ENCODE results near the gene PCSK1N. TPM values are rescaled to one million over a fixed set of nuclear protein-coding genes. Genes with fewer than 3 reads are reported as not detected.
"Not testable (repeated sequence)": the region's sequence is repeated elsewhere in the genome, so short reads cannot be mapped to it uniquely, and the experiment has no call there.

The PCSK1N gene
- total RNA-seq, 2 donors from 2014 or later: 0.42 to 0.55 TPM

DNA sequence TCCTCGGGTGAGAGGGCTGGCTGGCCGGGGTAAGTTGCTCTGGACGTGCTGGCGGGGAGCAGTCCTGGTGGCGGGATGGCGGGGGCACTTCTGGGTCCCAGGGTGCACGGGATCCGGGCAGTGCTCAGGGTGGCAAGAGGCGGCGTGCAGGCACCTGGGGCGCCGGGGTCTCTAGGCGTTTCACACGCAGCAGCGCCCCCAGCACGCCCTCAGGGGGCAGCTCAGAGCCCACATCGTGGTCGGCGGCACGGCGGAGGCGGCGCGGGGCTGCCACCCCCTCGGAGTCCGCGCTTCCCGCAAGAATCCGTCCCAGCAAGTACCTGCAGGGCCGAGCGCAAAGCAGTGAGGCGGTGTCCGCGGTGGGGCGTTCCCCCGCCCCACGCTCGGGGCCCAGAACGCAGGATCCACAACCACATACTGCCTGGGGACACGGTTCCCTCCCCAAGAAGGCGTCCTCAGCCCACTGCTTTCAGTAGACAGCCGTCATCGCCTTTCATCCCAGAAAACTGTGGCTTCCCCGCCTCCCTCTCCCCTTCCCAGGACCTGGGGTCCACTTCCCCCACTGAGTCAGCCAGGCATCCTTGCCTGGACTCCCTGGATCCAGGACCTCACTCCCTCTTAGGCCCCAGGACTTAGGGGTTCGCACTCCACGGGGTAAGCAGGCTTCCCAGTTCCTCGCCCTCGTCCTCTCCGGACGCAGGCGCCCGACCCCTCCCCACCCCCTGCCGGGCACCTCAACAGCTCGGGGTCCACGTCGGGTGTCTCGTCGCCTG, 4.1 kb downstream of the PCSK1N start:
- Mint-ChIP-seq H3K4me3 (no peak overlapping the region), H3K27me3 (peaks cover 38 to 40% of the 10 kb centered on the region in 2 donors), H3K36me3 (no peaks in the 10 kb centered on the region), H3K9me3 (no peaks in the 10 kb centered on the region), H3K27ac (no peak overlapping the region), H3K4me1 (ENCODE audit: low read depth in 2 of 2) (peaks cover 8 to 14% of the 10 kb centered on the region in 2 donors)
- ATAC-seq (no peak), DNase-seq (ENCODE audit: low spot score) (peak; percentile 53)

DNA sequence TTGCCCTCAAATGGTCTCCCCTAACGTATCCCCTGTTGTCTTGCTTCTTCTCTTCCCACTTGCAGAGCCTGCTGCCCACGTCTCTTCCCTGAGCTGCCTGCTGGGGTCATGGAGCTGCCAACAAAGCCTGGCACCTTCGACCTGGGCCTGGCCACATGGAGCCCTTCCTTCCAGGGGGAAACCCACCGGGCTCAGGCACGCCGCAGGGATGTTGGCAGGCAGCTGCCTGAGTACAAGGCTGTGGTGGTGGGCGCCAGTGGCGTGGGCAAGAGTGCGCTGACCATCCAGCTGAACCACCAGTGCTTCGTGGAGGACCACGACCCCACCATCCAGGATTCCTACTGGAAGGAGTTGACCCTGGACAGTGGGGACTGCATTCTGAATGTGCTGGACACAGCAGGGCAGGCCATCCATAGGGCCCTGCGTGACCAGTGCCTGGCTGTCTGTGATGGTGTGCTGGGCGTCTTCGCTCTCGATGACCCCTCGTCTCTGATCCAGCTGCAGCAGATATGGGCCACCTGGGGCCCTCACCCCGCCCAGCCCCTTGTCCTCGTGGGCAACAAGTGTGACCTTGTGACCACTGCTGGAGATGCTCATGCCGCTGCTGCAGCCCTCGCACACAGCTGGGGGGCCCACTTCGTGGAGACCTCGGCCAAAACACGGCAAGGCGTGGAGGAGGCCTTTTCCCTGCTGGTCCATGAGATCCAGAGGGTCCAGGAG, 6.2 kb downstream of the PCSK1N start:
- Mint-ChIP-seq H3K27me3 (peaks cover 26 to 29% of the 10 kb centered on the region in 2 donors), H3K27ac (no peak overlapping the region), H3K4me3 (no peak overlapping the region), H3K9me3 (no peaks in the 10 kb centered on the region), H3K36me3 (no peaks in the 10 kb centered on the region), H3K4me1 (ENCODE audit: low read depth in 2 of 2) (peaks cover under 1 to 7% of the 10 kb centered on the region in 2 donors)
- ATAC-seq: peak in 1 of 2 donors; percentile 33
- DNase-seq (ENCODE audit: low spot score): peak; percentile 56

GRCh38 chrX:48827654-48827968, 7.8 kb downstream of the PCSK1N start:
- no peaks in the 10 kb centered on the region for H3K9me3 Mint-ChIP-seq
- peak overlapping the region in 1 of 2 donors; percentile 66 for H3K27ac Mint-ChIP-seq
- H3K4me1 Mint-ChIP-seq (ENCODE audit: low read depth in 2 of 2): peaks cover 0 to 7% of the 10 kb centered on the region in 2 donors
- DNase-seq (ENCODE audit: low spot score): no peak
- peak overlapping the region; percentile 15 for H3K4me3 Mint-ChIP-seq
- no peak for ATAC-seq
- H3K27me3 Mint-ChIP-seq: peaks cover 10 to 18% of the 10 kb centered on the region in 2 donors
- no peaks in the 10 kb centered on the region for H3K36me3 Mint-ChIP-seq

DNA sequence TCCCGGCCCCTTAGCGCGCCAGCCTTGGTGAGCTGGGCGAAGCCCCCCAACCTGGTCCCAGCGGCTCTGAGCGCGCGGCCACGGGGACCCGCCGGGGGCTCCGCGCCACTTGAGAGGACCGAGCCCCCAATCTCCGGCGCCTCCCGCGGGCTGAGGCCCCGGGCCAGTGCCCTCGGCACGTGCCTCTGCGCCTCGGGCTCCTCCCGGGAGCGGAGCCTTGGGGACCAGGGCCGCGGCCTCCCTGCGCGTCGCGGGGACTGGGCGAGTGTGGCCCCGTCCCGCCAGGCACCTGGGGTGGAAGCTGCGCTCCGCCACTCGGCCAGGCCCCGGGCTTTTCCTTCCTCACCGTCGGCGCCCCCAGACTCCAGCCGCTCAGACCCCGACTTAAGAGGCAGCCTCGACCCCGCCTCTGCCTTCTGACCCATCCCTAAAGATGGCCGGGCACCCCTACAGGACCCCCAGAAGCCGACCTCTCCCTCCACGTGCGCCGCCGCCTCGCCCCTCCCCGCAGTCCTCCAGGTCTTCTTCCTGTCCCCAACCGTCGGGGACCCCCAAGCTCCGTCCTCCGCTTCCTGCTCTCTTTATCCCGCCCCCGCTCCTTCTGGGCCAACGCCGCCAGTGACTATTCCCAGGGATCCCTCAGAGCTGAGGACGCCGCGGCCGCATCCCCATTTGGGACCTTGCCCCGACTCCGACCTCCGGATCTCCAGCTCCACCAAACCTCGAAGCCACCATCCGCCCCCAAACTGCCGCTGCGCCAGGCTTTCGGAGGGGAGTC, 8.3 kb downstream of the PCSK1N start:
- peak overlapping the region; percentile 15 for H3K4me3 Mint-ChIP-seq
- no peaks in the 10 kb centered on the region for H3K36me3 Mint-ChIP-seq
- no peak for ATAC-seq
- H3K4me1 Mint-ChIP-seq (ENCODE audit: low read depth in 2 of 2): peaks cover 0 to 7% of the 10 kb centered on the region in 2 donors
- peak; percentile 51 for DNase-seq (ENCODE audit: low spot score)
- H3K27ac Mint-ChIP-seq: peak overlapping the region in 1 of 2 donors; percentile 66
- peaks cover 7 to 15% of the 10 kb centered on the region in 2 donors for H3K27me3 Mint-ChIP-seq
- no peaks in the 10 kb centered on the region for H3K9me3 Mint-ChIP-seq

- H3K4me1 Mint-ChIP-seq (ENCODE audit: low read depth in 2 of 2): peaks cover 0 to 7% of the 10 kb centered on the region in 2 donors
- peak; percentile 57 for DNase-seq (ENCODE audit: low spot score)
- no peaks in the 10 kb centered on the region for H3K9me3 Mint-ChIP-seq
- H3K27ac Mint-ChIP-seq: peak within 1 kb of the TSS in 1 of 2 donors; percentile 66
- H3K27me3 Mint-ChIP-seq: peaks cover 7 to 15% of the 10 kb centered on the region in 2 donors
- no peak for ATAC-seq
- no peaks in the 10 kb centered on the region for H3K36me3 Mint-ChIP-seq
- peak within 1 kb of the TSS; percentile 27 for H3K4me3 Mint-ChIP-seq
Measured at GRCh38 chrX:48826135-48826875, 9.1 kb downstream of the PCSK1N start, which contains the start of gene ERAS. TSS of gene ERAS (plus strand) at chrX:48826513. CDS start at chrX:48829124, 2,611 bp downstream.

DNA sequence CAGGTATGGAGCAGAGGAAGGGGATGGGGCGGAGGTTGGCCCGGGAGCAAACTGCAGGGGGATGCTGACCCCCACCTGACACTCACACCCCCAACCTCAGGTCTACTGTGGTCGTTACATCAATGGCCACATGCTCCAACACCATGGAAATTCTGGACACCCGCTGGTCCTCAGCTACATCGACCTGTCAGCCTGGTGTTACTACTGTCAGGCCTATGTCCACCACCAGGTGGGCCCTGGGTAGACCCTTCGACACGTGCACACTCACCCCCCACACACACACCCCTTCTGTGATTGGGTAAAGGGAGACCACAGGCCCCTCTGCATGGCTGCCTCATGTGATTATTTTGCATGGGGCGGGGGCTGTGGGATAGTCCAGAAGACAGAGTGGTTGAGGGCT, 11.3 kb downstream of the PCSK1N start:
- no peaks in the 10 kb centered on the region for H3K9me3 Mint-ChIP-seq
- ATAC-seq (no peak), DNase-seq (ENCODE audit: low spot score) (peak; percentile 40)
- no peak overlapping the region for H3K27ac Mint-ChIP-seq
- peaks cover 0 to 7% of the 10 kb centered on the region in 2 donors for H3K4me1 Mint-ChIP-seq (ENCODE audit: low read depth in 2 of 2)
- peaks cover 0 to 11% of the 10 kb centered on the region in 2 donors for H3K27me3 Mint-ChIP-seq
- no peak overlapping the region for H3K4me3 Mint-ChIP-seq
- no peaks in the 10 kb centered on the region for H3K36me3 Mint-ChIP-seq

DNA sequence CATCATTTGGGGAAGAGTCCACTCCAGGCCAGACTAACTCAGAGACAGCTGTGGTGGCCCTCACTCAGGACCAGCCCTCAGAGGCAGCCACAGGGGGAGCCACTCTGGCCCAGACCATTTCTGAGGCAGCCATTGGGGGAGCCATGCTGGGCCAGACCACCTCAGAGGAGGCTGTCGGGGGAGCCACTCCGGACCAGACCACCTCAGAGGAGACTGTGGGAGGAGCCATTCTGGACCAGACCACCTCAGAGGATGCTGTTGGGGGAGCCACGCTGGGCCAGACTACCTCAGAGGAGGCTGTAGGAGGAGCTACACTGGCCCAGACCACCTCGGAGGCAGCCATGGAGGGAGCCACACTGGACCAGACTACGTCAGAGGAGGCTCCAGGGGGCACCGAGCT, 12.4 kb downstream of the PCSK1N start:
- Mint-ChIP-seq H3K9me3 (no peaks in the 10 kb centered on the region), H3K4me1 (ENCODE audit: low read depth in 2 of 2) (peaks cover 0 to 10% of the 10 kb centered on the region in 2 donors), H3K4me3 (no peak overlapping the region), H3K27me3 (peaks cover 0 to 7% of the 10 kb centered on the region in 2 donors), H3K36me3 (no peaks in the 10 kb centered on the region), H3K27ac (no peak overlapping the region)
- DNase-seq (ENCODE audit: low spot score): peak; percentile 56
- ATAC-seq: no peak

DNA sequence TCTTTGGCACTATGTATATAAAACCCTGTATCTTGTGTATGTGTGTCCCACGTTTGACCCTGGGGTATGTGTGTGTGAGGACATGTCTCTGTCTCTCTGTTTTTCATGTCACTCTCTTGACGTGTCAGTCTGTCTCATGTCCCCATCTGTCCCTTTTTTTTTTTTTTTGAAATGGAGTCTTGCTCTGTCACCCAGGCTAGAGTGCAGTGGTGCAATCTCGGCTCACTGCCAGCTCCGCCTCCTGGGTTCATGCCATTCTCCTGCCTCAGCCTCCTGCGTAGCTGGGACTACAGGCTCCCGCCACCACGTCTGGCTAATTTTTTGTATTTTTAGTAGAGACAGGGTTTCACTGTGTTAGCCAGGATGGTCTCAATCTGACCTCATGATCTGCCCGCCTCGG, 16.0 kb downstream of the PCSK1N start:
- H3K4me1 Mint-ChIP-seq (ENCODE audit: low read depth in 2 of 2); ATAC-seq; H3K27me3 Mint-ChIP-seq; H3K9me3 Mint-ChIP-seq; H3K27ac Mint-ChIP-seq; H3K36me3 Mint-ChIP-seq; H3K4me3 Mint-ChIP-seq: not testable (repeated sequence)
- DNase-seq (ENCODE audit: low spot score): peak; percentile 8

DNA sequence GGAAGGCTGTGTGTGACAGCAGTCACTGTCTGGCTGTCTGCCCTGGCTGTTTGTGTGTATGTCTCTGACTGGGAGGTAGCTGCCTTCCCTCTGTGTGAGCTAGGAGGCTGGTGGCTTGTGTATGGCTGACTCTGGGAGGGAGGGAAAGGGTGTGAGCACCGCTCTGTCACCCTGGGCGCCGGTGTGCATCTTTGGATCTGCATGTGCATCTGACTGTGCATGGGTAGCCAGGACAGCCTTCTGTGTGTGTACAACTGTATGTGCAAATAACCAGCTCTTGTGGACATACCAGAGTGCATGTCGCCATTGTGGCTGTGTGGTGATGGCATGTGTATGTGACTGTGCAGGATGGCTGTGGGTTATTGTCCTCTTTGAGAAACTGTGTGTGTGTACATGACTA, 16.5 kb downstream of the PCSK1N start:
- DNase-seq (ENCODE audit: low spot score) (peak; percentile 55), ATAC-seq (no peak)
- Mint-ChIP-seq H3K36me3 (no peaks in the 10 kb centered on the region), H3K27ac (no peak overlapping the region), H3K4me3 (no peak overlapping the region), H3K4me1 (ENCODE audit: low read depth in 2 of 2) (peaks cover 0 to 3% of the 10 kb centered on the region in 2 donors), H3K9me3 (no peaks in the 10 kb centered on the region), H3K27me3 (no peaks in the 10 kb centered on the region)

GRCh38 chrX:48818098-48818497, 17.3 kb downstream of the PCSK1N start:
- no peaks in the 10 kb centered on the region for H3K36me3 Mint-ChIP-seq
- H3K9me3 Mint-ChIP-seq: no peaks in the 10 kb centered on the region
- DNase-seq (ENCODE audit: low spot score): peak; percentile 49
- no peak overlapping the region for H3K4me3 Mint-ChIP-seq
- H3K4me1 Mint-ChIP-seq (ENCODE audit: low read depth in 2 of 2): peaks cover 0 to 3% of the 10 kb centered on the region in 2 donors
- ATAC-seq: no peak
- no peak overlapping the region for H3K27ac Mint-ChIP-seq
- no peaks in the 10 kb centered on the region for H3K27me3 Mint-ChIP-seq

DNA sequence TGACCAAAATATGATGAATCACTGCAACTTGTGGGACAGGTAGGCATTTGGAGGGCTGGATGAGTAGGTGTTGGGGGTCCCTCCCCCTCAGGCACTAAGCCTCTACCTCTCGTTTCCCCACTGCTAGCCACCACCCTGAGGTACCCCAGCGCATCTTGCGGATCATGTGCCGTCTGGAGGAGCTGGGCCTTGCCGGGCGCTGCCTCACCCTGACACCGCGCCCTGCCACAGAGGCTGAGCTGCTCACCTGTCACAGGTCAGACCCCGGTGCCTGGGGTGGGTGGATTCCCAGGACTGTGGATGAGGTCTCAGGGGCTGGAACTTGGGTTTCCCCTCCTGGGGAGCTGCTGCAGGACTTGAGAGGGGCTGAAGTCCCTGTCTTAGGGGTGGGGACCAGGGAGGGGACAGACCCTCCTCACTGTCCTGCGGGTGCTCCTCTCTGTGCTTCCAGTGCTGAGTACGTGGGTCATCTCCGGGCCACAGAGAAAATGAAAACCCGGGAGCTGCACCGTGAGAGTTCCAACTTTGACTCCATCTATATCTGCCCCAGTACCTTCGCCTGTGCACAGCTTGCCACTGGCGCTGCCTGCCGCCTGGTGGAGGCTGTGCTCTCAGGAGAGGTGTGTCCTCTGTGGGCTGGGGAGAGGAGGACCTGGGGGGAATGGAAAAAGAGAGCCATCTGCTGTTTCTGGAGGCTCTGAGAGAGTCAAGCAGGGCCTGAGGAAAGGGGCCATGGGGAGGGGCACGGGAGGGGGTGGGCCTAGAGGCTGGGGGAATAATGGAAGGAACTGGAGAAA, 19.2 kb downstream of the PCSK1N start:
- H3K36me3 Mint-ChIP-seq: no peaks in the 10 kb centered on the region

GRCh38 chrX:48815266-48815665, 20.1 kb downstream of the PCSK1N start:
- no peaks in the 10 kb centered on the region for H3K36me3 Mint-ChIP-seq
- DNase-seq (ENCODE audit: low spot score) (peak; percentile 58), ATAC-seq (no peak)
- H3K4me1 Mint-ChIP-seq (ENCODE audit: low read depth in 2 of 2): peaks cover 0 to 3% of the 10 kb centered on the region in 2 donors
- H3K27ac Mint-ChIP-seq: no peak overlapping the region
- H3K4me3 Mint-ChIP-seq: no peak overlapping the region
- no peaks in the 10 kb centered on the region for H3K9me3 Mint-ChIP-seq
- H3K27me3 Mint-ChIP-seq: peaks cover 0 to 2% of the 10 kb centered on the region in 2 donors

More for the DNA sequence above, 19.2 kb downstream of the PCSK1N start:
- ATAC-seq: no peak
- Mint-ChIP-seq H3K27me3 (peaks cover 0 to 2% of the 10 kb centered on the region in 2 donors), H3K27ac (no peak overlapping the region), H3K9me3 (no peaks in the 10 kb centered on the region), H3K4me3 (no peak overlapping the region), H3K4me1 (ENCODE audit: low read depth in 2 of 2) (peaks cover 0 to 3% of the 10 kb centered on the region in 2 donors)
- DNase-seq (ENCODE audit: low spot score): peak; percentile 55

Measured in natural killer cell treated with Interleukin-12 subunit alpha and Interleukin-12 subunit beta and Interleukin-15 and Interleukin-18, amount 100 ng/mL, for 72 hours (primary cell).